B cell (primary cell): ENCODE measurements around the gene SENP8. TPM values are rescaled to one million over a fixed set of nuclear protein-coding genes. Genes with fewer than 3 reads are reported as not detected.

Source experiments
- ATAC-seq: fragments of 200-7000 bp; cut with Tn5 transposase; one replicate; pipeline ENCODE4 v1.10.0; 2021; ENCODE audit warnings: low read depth, mild to moderate bottlenecking, moderate number of reproducible peaks, moderate library complexity
- CTCF ChIA-PET: fragments of 350-600 bp; sonication (Branson Sonifier 250); formaldehyde crosslinking; loops from one replicate; lab custom pipeline; 2021; ENCODE audit warnings: antibody characterized with exemption, inconsistent platforms; lab: Charles Lee
- POLR2A ChIA-PET: fragments of 350-600 bp; sonication (Branson Sonifier 250); formaldehyde crosslinking; loops from one replicate; lab custom pipeline; 2021; ENCODE audit warnings: antibody characterized with exemption; lab: Charles Lee
- DNase-seq: peaks from one replicate; pipeline ENCODE4 v3.0.0; 2013
- H2AFZ ChIP-seq: 2 replicates; pipeline ENCODE4 v1.6.1; 2012; ENCODE audit warnings: mild to moderate bottlenecking, low read depth, low read length; ENCODE audit not compliant: insufficient read depth, poor library complexity, severe bottlenecking
- H3K27ac ChIP-seq, 2 donors: 1 replicate in 1 of 2; 2 replicates in 1 of 2; pipeline ENCODE4 v1.5.1; 2012 to 2013; ENCODE audit warnings: low read length in 2 of 2, mild to moderate bottlenecking in 2 of 2, moderate library complexity in 1 of 2
- H3K27me3 ChIP-seq, 4 experiments: fragments of 200-600 bp in 1 of 4; sonication (generic) in 1 of 4; replicated peaks in 1 of 4; 1 replicate in 2 of 4; 2 replicates in 2 of 4; pipeline versions ENCODE4 v1.6.1 to v1.7.0; 2013 to 2016; ENCODE audit warnings: low read length in 3 of 4, mild to moderate bottlenecking in 2 of 4, mixed read lengths in 1 of 4, moderate library complexity in 1 of 4; ENCODE audit not compliant: insufficient read depth in 4 of 4, control insufficient read depth in 3 of 4; ENCODE audit errors: control extremely low read depth in 1 of 4
- H3K36me3 ChIP-seq, 2 experiments: replicated peaks in 1 of 2; 1 replicate in 1 of 2; 2 replicates in 1 of 2; pipeline versions ENCODE4 v1.6.1 to v1.7.1; 2013; ENCODE audit warnings: low read length in 1 of 2; ENCODE audit not compliant: insufficient read depth in 2 of 2, control insufficient read depth in 1 of 2; ENCODE audit errors: control extremely low read depth in 1 of 2, extremely low read depth in 1 of 2
- H3K4me1 ChIP-seq, 2 donors: fragments of 200-600 bp in 1 of 2; sonication (generic) in 1 of 2; 1 replicate in 1 of 2; 2 replicates in 1 of 2; pipeline versions ENCODE4 v1.5.1 to v1.6.1; 2013 to 2017; ENCODE audit warnings: low read length in 2 of 2; ENCODE audit not compliant: control insufficient read depth in 2 of 2, insufficient read depth in 2 of 2
- H3K4me2 ChIP-seq: replicated peaks from 2 replicates; pipeline ENCODE3; 2012; ENCODE audit warnings: mild to moderate bottlenecking, low read depth, low read length; ENCODE audit not compliant: poor library complexity, severe bottlenecking
- H3K4me3 ChIP-seq, 5 experiments: fragments of 200-600 bp in 1 of 5; sonication (generic) in 1 of 5; 1 replicate in 3 of 5; 2 replicates in 2 of 5; pipeline versions ENCODE4 v1.5.1 to v1.7.0; 2011 to 2016; ENCODE audit warnings: low read length in 4 of 5, mild to moderate bottlenecking in 4 of 5, low read depth in 2 of 5, control low read depth in 1 of 5, moderate library complexity in 1 of 5; ENCODE audit not compliant: insufficient read depth in 1 of 5; ENCODE audit errors: control extremely low read depth in 1 of 5, extremely low read depth in 1 of 5
- H3K79me2 ChIP-seq: fragments of 200-600 bp; sonication (generic); one replicate; pipeline ENCODE4 v1.6.0; 2016; ENCODE audit warnings: low read length; ENCODE audit not compliant: control insufficient read depth, insufficient read depth
- H3K9ac ChIP-seq: fragments of 200-600 bp; sonication (generic); 2 replicates; pipeline ENCODE4 v1.6.1; 2017; ENCODE audit warnings: mild to moderate bottlenecking, low read length, moderate library complexity
- H3K9me3 ChIP-seq, 3 donors: one replicate each; pipeline versions ENCODE4 v1.6.1 to v1.7.1; 2013; ENCODE audit warnings: low read length in 2 of 3; ENCODE audit not compliant: control insufficient read depth in 2 of 3, insufficient read depth in 1 of 3; ENCODE audit errors: control extremely low read depth in 1 of 3
- H4K20me1 ChIP-seq: 2 replicates; pipeline ENCODE4 v1.6.0; 2012; ENCODE audit warnings: mild to moderate bottlenecking, low read length; ENCODE audit not compliant: insufficient read depth, control insufficient read depth, poor library complexity, severe bottlenecking
- H3K27ac Mint-ChIP-seq: one replicate; pipeline ENCODE4 v1.8.0; 2021; ENCODE audit warnings: mixed read lengths
- H3K27me3 Mint-ChIP-seq: one replicate; pipeline ENCODE4 v1.8.0; 2021; ENCODE audit warnings: mixed read lengths
- H3K4me1 Mint-ChIP-seq: one replicate; pipeline ENCODE4 v1.8.0; 2021; ENCODE audit warnings: mixed read lengths
- H3K4me3 Mint-ChIP-seq: one replicate; pipeline ENCODE4 v1.8.0; 2021; ENCODE audit warnings: mixed read lengths
- H3K9me3 Mint-ChIP-seq: one replicate; pipeline ENCODE4 v1.8.0; 2022; ENCODE audit warnings: mixed read lengths; ENCODE audit not compliant: insufficient read depth
- EZH2 ChIP-seq: IDR thresholded peaks from 2 replicates; pipeline ENCODE4 v1.6.1; 2012; ENCODE audit warnings: borderline replicate concordance, low read depth, mild to moderate bottlenecking, moderate library complexity, low read length; ENCODE audit not compliant: insufficient read depth, poor library complexity, severe bottlenecking
- WGBS: methylation state at CpG from one replicate; pipeline ENCODE4 v1.1.5; 2013; ENCODE audit warnings: missing lambda C conversion rate; ENCODE audit not compliant: insufficient coverage; 5-methylcytosine and 5-hydroxymethylcytosine counted together
- intact Hi-C: fragments of 100-400 bp; cut with micrococcal nuclease; formaldehyde crosslinking; loops from one replicate; pipeline ENCODE4 v1.10.0; 2022
- polyA minus RNA-seq: library from RNA; depleted of rRNA, polyadenylated mRNA; stranded (reverse); fragments of >200 nt; gene quantifications from 2 replicates; pipeline ENCODE4 v1.2.3, GENCODE V29; 2012
- polyA plus RNA-seq: library from polyadenylated mRNA; depleted of rRNA; stranded (reverse); fragments of >200 nt; gene quantifications from 2 replicates; pipeline ENCODE4 v1.2.3, GENCODE V29; 2012
- total RNA-seq, 2 donors: library from RNA; stranded (reverse); fragments of 120-200 nt in 1 of 2; gene quantifications; 1 replicate in 1 of 2; 2 replicates in 1 of 2; pipeline versions ENCODE4 v1.2.3 to v1.2.4, GENCODE V29; 2013 to 2022
- TF ChIP-seq, protein P1 (sequence below): fragments of 200-600 bp; IDR thresholded peaks from one replicate; pipeline ENCODE4 v1.8.0; 2022; ENCODE audit warnings: antibody characterized with exemption, mild to moderate bottlenecking

Gene SENP8
- total RNA-seq (0.41 and 0.62 TPM in 2 replicates), polyA plus RNA-seq (0.07 and 0.69 TPM in 2 replicates), polyA minus RNA-seq (0.34 and 0.36 TPM in 2 replicates)
- 0.91 TPM for total RNA-seq (2013)

DNA sequence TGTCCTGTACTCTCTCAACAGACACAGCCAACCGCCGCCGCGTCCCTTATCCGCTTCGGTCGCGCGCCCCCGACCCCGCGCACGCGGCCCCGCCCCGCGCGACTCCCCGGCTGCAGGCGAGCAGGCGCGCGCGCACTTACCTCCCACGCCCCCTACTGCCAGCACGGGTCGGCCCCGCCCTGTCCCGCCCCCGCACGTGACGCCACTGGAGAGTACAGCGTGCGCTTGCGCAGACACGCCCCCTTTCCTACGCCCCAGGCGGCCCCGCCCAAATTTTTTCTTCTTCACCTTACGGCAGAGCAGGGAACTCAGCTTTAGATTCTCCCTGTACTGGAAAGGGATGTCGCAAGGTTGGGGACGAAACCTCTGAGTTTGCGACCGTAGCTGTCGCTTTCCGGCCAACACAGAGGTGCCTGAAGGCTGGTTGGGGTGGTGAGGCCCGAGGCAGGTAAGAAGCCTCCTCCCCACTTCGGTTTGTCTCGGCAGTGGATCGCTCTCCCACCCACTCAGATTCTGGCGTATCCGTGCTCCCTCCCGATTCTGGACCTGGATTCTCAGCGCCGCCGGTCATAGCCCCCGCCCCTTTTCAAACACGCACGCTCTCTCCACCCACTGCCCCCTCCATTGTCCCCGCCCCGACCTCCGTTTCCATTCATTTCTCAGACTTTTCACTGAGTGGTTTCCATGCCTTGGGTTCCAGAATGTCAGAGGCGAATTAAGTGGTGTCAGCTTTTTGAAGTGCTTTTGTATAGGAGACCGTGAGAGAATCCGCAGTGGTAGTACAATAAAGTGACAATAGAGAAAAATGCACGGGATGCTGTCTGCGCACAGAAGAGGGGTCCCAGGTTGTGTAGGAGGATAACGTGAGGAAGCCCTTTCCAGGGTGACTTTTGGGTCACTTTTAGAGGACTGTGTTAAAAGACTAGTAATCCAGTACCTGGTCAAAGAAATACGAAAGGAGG lies at the start of gene SENP8, which contains the start of gene MYO9A:
Gene SENP8 (plus strand): TSS at position 387 of the 962 bp plus-strand sequence. CDS start 21,221 bp downstream, outside the sequence.
Gene MYO9A (minus strand): TSS at position 134 of the 962 bp plus-strand sequence. CDS start 71,587 bp downstream, outside the sequence.
- POLR2A ChIA-PET, result interaction anchor here (0.6 to 1.3 kb wide), 8 partner anchors 9 to 258 kb away, joined by 3 to 7 read pairs (median 4); partner anchors contain the start of gene HEXA
- CTCF ChIA-PET, result interaction anchor here (1.0 kb wide), 2 partner anchors 78 to 109 kb away, joined by 3 to 7 read pairs; no protein-coding TSS in a partner anchor

More for the DNA sequence above, at the start of gene SENP8, which contains the start of gene MYO9A:
- Histone ChIP-seq H3K4me2 (peak within 1 kb of the TSS; percentile 75), H3K36me3 (no peaks in the 10 kb centered on the region), H3K27me3 (no peaks in the 10 kb centered on the region), H2AFZ (peak within 1 kb of the TSS; percentile 84), H4K20me1 (no peaks in the 10 kb centered on the region), H3K27ac (peak within 1 kb of the TSS; percentile 85), H3K9ac (peak within 1 kb of the TSS; percentile 88), H3K9me3 (no peaks in the 10 kb centered on the region), H3K4me3 (peak within 1 kb of the TSS; percentile 72 to 94 (median 86)), H3K4me1 (peaks cover 14 to 17% of the 10 kb centered on the region in 2 donors), H3K79me2 (peaks cover 38% of the 10 kb centered on the region)
- Mint-ChIP-seq H3K4me1 (peaks cover 33% of the 10 kb centered on the region), H3K4me3 (peak within 1 kb of the TSS; percentile 94), H3K9me3 (no peaks in the 10 kb centered on the region), H3K27ac (peak within 1 kb of the TSS; percentile 99), H3K27me3 (no peaks in the 10 kb centered on the region)
- DNase-seq (peak; percentile 100), ATAC-seq (peak; percentile 74)
- intact Hi-C loops, result loop anchor here (1.0 to 10.0 kb wide), 6 partner anchors 154 to 1877 kb away; partner anchors contain the start of genes ARIH1, HEXA, NEO1 and PARP6
- TF ChIP-seq, protein P1, sequence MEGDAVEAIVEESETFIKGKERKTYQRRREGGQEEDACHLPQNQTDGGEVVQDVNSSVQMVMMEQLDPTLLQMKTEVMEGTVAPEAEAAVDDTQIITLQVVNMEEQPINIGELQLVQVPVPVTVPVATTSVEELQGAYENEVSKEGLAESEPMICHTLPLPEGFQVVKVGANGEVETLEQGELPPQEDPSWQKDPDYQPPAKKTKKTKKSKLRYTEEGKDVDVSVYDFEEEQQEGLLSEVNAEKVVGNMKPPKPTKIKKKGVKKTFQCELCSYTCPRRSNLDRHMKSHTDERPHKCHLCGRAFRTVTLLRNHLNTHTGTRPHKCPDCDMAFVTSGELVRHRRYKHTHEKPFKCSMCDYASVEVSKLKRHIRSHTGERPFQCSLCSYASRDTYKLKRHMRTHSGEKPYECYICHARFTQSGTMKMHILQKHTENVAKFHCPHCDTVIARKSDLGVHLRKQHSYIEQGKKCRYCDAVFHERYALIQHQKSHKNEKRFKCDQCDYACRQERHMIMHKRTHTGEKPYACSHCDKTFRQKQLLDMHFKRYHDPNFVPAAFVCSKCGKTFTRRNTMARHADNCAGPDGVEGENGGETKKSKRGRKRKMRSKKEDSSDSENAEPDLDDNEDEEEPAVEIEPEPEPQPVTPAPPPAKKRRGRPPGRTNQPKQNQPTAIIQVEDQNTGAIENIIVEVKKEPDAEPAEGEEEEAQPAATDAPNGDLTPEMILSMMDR, result no peak
- no peak for TF ChIP-seq EZH2
- under 1% methylated on average over 63 of the region's 69 CpGs for WGBS
